Measurements from ENCODE around the gene GGTA1. TPM values are rescaled to one million over a fixed set of nuclear protein-coding genes. Genes with fewer than 3 reads are reported as not detected.

Gene GGTA1
- total and polyA plus RNA-seq, 2 of the 8 experiments (the other 6 are each of a cell fraction or from before 2014, with no cell fraction given), result not detected

GRCh38 chr9:121474231-121474947 lies 25.3 kb downstream of the GGTA1 start:
- no peak overlapping the region for H4K8ac ChIP-seq (ENCODE audit: extremely low read depth, insufficient read depth, low read length)
- H3K14ac ChIP-seq (ENCODE audit: insufficient read length), result no peak overlapping the region
- no peak overlapping the region for H3K27ac ChIP-seq (ENCODE audit: low read depth, low read length)
- no peaks in the 10 kb centered on the region for H3K27me3 ChIP-seq (replicated peaks in 1 of 4; ENCODE audit: control insufficient read depth in 3 of 4, extremely low read depth in 1 of 4, insufficient read depth in 3 of 4, low read length in 3 of 4)
- ChIA-PET POLR2A (ENCODE audit: partially characterized antibody) (no interaction called here), CTCF (ENCODE audit: partially characterized antibody) (no interaction called here)
- H4K20me1 ChIP-seq (replicated peaks in 1 of 2; ENCODE audit: control insufficient read depth in 1 of 2, insufficient read depth in 2 of 2, low read length in 2 of 2), result no peaks in the 10 kb centered on the region
- H3K36me3 ChIP-seq (ENCODE audit: control insufficient read depth in 2 of 4, insufficient read depth in 4 of 4, low read length in 3 of 4), result no peaks in the 10 kb centered on the region
- DNase-seq (ENCODE audit: low read depth in 1 of 2, low spot score in 2 of 2) (no peak), FAIRE-seq (no peak)
- H3K56ac ChIP-seq (replicated peaks; ENCODE audit: insufficient read length, low read depth, low read length), result no peak overlapping the region
- no peak overlapping the region for H2BK120ac ChIP-seq (replicated peaks; ENCODE audit: low read depth, low read length)
- H4K91ac ChIP-seq (replicated peaks; ENCODE audit: insufficient read length, low read length), result no peak overlapping the region
- H2BK12ac ChIP-seq (ENCODE audit: low read depth, low read length), result no peak overlapping the region
- no peak overlapping the region for H2BK20ac ChIP-seq (ENCODE audit: low read length)
- TF ChIP-seq E2F6 (IDR thresholded peaks at IDR 0.05) (no peak), SP2 (IDR thresholded peaks at IDR 0.05; ENCODE audit: low read length) (no peak), KDM1A (IDR thresholded peaks at IDR 0.05; ENCODE audit: borderline replicate concordance, low read length) (no peak), RAD21 (IDR thresholded peaks at IDR 0.05 in 1 of 2, conservative IDR thresholded peaks at IDR 0.05 in 1 of 2; ENCODE audit: low read depth in 2 of 2, low read length in 2 of 2) (no peak), SIN3A (conservative IDR thresholded peaks at IDR 0.05 in 1 of 2, IDR thresholded peaks at IDR 0.05 in 1 of 2; ENCODE audit: low read depth in 1 of 2, low read length in 2 of 2) (no peak), RFX5 (IDR thresholded peaks at IDR 0.05; ENCODE audit: borderline replicate concordance, low read depth, low read length) (no peak), KDM5A (IDR thresholded peaks at IDR 0.05; ENCODE audit: low read length) (no peak), RBBP5 (IDR thresholded peaks at IDR 0.05; ENCODE audit: borderline replicate concordance, low read depth, low read length) (no peak), POLR2AphosphoS5 (IDR thresholded peaks at IDR 0.05; ENCODE audit: low read depth, low read length) (no peak), HDAC6 (IDR thresholded peaks at IDR 0.05; ENCODE audit: low read depth, low read length) (no peak)
- 78% methylated on average over 10 of the region's 10 CpGs; no CpG with 5 or more reads in 1 of the 2 experiments for WGBS, 2 experiments (ENCODE audit: extremely low coverage in 1 of 2, insufficient coverage in 1 of 2, insufficient read length in 1 of 2, insufficient replicate concordance in 2 of 2, low coverage in 1 of 2, low lambda C conversion rate in 2 of 2, missing lambda C conversion rate in 1 of 2)
- no peaks in the 10 kb centered on the region for H3K23me2 ChIP-seq (ENCODE audit: low read depth, low read length)
- H3K4me3 ChIP-seq (ENCODE audit: extremely low read depth in 1 of 4, insufficient read depth in 2 of 4, low read depth in 3 of 4, low read length in 4 of 4), result no peak overlapping the region
- H2BK15ac ChIP-seq (ENCODE audit: low read length), result no peak overlapping the region
- no peak overlapping the region for H2AK5ac ChIP-seq (ENCODE audit: low read depth, low read length)
- no peak overlapping the region for H3K9ac ChIP-seq (replicated peaks in 1 of 4; ENCODE audit: extremely low read depth in 1 of 4, low read depth in 3 of 4, low read length in 3 of 4)
- H3K79me2 ChIP-seq (ENCODE audit: control insufficient read depth in 1 of 2, insufficient read depth in 2 of 2, low read length in 2 of 2), result no peaks in the 10 kb centered on the region
- H2AFZ ChIP-seq (ENCODE audit: low read length), result no peak overlapping the region
- H3K18ac ChIP-seq (ENCODE audit: extremely low read depth, low read length), result no peak overlapping the region
- H3K4me1 ChIP-seq (replicated peaks in 1 of 4; ENCODE audit: control insufficient read depth in 3 of 4, insufficient read depth in 4 of 4, low read length in 3 of 4), result peaks cover 4 to 14% (median 6%) of the 10 kb centered on the region in 4 experiments; a peak in 6 of 7 replicates
- H3K9me3 ChIP-seq (ENCODE audit: insufficient read depth in 2 of 2, low read depth in 1 of 2, low read length in 1 of 2), result no peaks in the 10 kb centered on the region
- no peak overlapping the region for H2BK5ac ChIP-seq (ENCODE audit: low read depth, low read length)
- no peak overlapping the region for H3K4ac ChIP-seq (replicated peaks; ENCODE audit: insufficient read length, low read depth, low read length)
- H3K79me1 ChIP-seq (ENCODE audit: low read depth, low read length), result 0 out of 2 replicates have a peak, but pooled peaks cover 1% of the 10 kb centered on the region
- no peak overlapping the region for H4K5ac ChIP-seq (ENCODE audit: insufficient read length, low read depth, low read length)
- no peak overlapping the region for H3K4me2 ChIP-seq (ENCODE audit: insufficient read depth in 1 of 2, low read depth in 2 of 2, low read length in 2 of 2)
- no peak overlapping the region for H3K23ac ChIP-seq (ENCODE audit: insufficient read length)

Measured in H1 (cell line).